GM19324 (cell line): Measurements from ENCODE around the gene TSPAN4.

Source experiments
- ATAC-seq: cut with Tn5 transposase; IDR thresholded peaks from one replicate; pipeline ENCODE4 v1.9.1; 2021; ENCODE audit warnings: mild to moderate bottlenecking, moderate library complexity; ENCODE audit not compliant: unreplicated experiment, low FRiP score

The TSPAN4 gene

GRCh38 chr11:847876-848275 is 5.2 kb downstream of the TSPAN4 start:
- no peak for ATAC-seq

- no peak for ATAC-seq
These were observed 5.8 kb downstream of the TSPAN4 start for GRCh38 chr11:848380-848931.

GRCh38 chr11:849104-849824 is 6.6 kb downstream of the TSPAN4 start:
- no peak for ATAC-seq

GRCh38 chr11:849951-850774 is 7.5 kb downstream of the TSPAN4 start:
- ATAC-seq, result no peak

GRCh38 chr11:850775-851763 is 8.4 kb downstream of the TSPAN4 start:
- no peak for ATAC-seq

GRCh38 chr11:852762-853161 is 10.1 kb downstream of the TSPAN4 start:
- ATAC-seq, result no peak

GRCh38 chr11:853682-854448 is 11.2 kb downstream of the TSPAN4 start:
- no peak for ATAC-seq

GRCh38 chr11:854601-855329 is 12.1 kb downstream of the TSPAN4 start:
- ATAC-seq, result no peak

GRCh38 chr11:855330-855674 is 12.7 kb downstream of the TSPAN4 start:
- ATAC-seq, result no peak

- no peak for ATAC-seq
These were observed 13.1 kb downstream of the TSPAN4 start for GRCh38 chr11:855796-856195.

GRCh38 chr11:856397-856796 is 13.7 kb downstream of the TSPAN4 start:
- no peak for ATAC-seq

GRCh38 chr11:858053-858761 is 15.6 kb downstream of the TSPAN4 start:
- ATAC-seq, result no peak

- ATAC-seq, result no peak
These were observed 16.2 kb downstream of the TSPAN4 start for GRCh38 chr11:858762-859339.

GRCh38 chr11:859394-860131 is 16.9 kb downstream of the TSPAN4 start:
- ATAC-seq, result no peak

- ATAC-seq, result no peak
These were observed 17.8 kb downstream of the TSPAN4 start for GRCh38 chr11:860234-861104.

- no peak for ATAC-seq
These were observed 18.4 kb downstream of the TSPAN4 start for GRCh38 chr11:861105-861479.
